Neuronal stem cell (in vitro differentiated cells): ENCODE measurements around the gene CACNA1C.
A peak's percentile ranks its signal among the peaks of the same experiment; 100 is the strongest.

Source experiments
- DNase-seq: peaks from one replicate; pipeline ENCODE4 v3.0.0-alpha.2; 2013; ENCODE audit warnings: low spot score
- H2AFZ ChIP-seq: one replicate; pipeline ENCODE4 v1.6.1; 2013; ENCODE audit warnings: mild to moderate bottlenecking, low read length, inconsistent platforms
- H2AK5ac ChIP-seq: 2 replicates; pipeline ENCODE4 v1.6.1; 2013; ENCODE audit warnings: low read depth, mild to moderate bottlenecking, inconsistent platforms, low read length, moderate library complexity, mixed read lengths
- H2BK120ac ChIP-seq: 2 replicates; pipeline ENCODE4 v1.6.1; 2013; ENCODE audit warnings: low read depth, mild to moderate bottlenecking, inconsistent platforms, low read length, moderate library complexity, mixed read lengths
- H2BK12ac ChIP-seq: one replicate; pipeline ENCODE4 v1.6.1; 2013; ENCODE audit warnings: low read length, inconsistent platforms
- H2BK15ac ChIP-seq: 2 replicates; pipeline ENCODE4 v1.6.1; 2013; ENCODE audit warnings: mild to moderate bottlenecking, low read length, inconsistent platforms, mixed read lengths
- H2BK5ac ChIP-seq: one replicate; pipeline ENCODE4 v1.6.1; 2013; ENCODE audit warnings: inconsistent platforms, mild to moderate bottlenecking, low read length, moderate library complexity
- H3K14ac ChIP-seq: one replicate; pipeline ENCODE4 v1.6.1; 2013; ENCODE audit warnings: low read length, inconsistent platforms
- H3K18ac ChIP-seq: 2 replicates; pipeline ENCODE4 v1.6.1; 2013; ENCODE audit warnings: low read length, inconsistent platforms
- H3K23ac ChIP-seq: 2 replicates; pipeline ENCODE4 v1.6.1; 2013; ENCODE audit warnings: low read depth, mild to moderate bottlenecking, mixed read lengths, low read length, inconsistent platforms; ENCODE audit not compliant: poor library complexity
- H3K27ac ChIP-seq: replicated peaks from 3 replicates; pipeline ENCODE4 v1.5.1; 2013; ENCODE audit warnings: low read length, inconsistent platforms
- H3K27me3 ChIP-seq, 3 experiments: 2 replicates each; pipeline ENCODE4 v1.6.1; 2013; ENCODE audit warnings: low read length in 3 of 3, mild to moderate bottlenecking in 2 of 3, inconsistent platforms in 1 of 3, low read depth in 1 of 3, mixed read lengths in 1 of 3, moderate library complexity in 1 of 3; ENCODE audit not compliant: control insufficient read depth in 3 of 3, insufficient read depth in 3 of 3
- H3K36me3 ChIP-seq, 2 donors: replicated peaks in 1 of 2; 2 replicates each; pipeline ENCODE4 v1.6.1; 2013; ENCODE audit warnings: low read length in 2 of 2; ENCODE audit not compliant: control insufficient read depth in 2 of 2, insufficient read depth in 2 of 2
- H3K4ac ChIP-seq: 2 replicates; pipeline ENCODE4 v1.6.1; 2013; ENCODE audit warnings: inconsistent platforms, mild to moderate bottlenecking, low read length, moderate library complexity
- H3K4me1 ChIP-seq, 2 donors: 1 replicate in 1 of 2; 2 replicates in 1 of 2; pipeline ENCODE4 v1.6.1; 2013; ENCODE audit warnings: low read length in 2 of 2, low read depth in 1 of 2; ENCODE audit not compliant: control insufficient read depth in 2 of 2, insufficient read depth in 1 of 2
- H3K4me2 ChIP-seq: one replicate; pipeline ENCODE4 v1.6.1; 2013; ENCODE audit warnings: mild to moderate bottlenecking, low read length, inconsistent platforms; ENCODE audit not compliant: insufficient read depth, poor library complexity, severe bottlenecking
- H3K4me3 ChIP-seq, 2 donors: 2 replicates each; pipeline ENCODE4 v1.5.1; 2013; ENCODE audit warnings: low read length in 2 of 2, mild to moderate bottlenecking in 2 of 2, inconsistent platforms in 1 of 2, moderate library complexity in 1 of 2
- H3K79me1 ChIP-seq: one replicate; pipeline ENCODE4 v1.6.1; 2013; ENCODE audit warnings: low read depth, mild to moderate bottlenecking, inconsistent platforms, low read length, moderate library complexity
- H3K9ac ChIP-seq: one replicate; pipeline ENCODE4 v1.6.1; 2013; ENCODE audit warnings: mild to moderate bottlenecking, low read depth, low read length, inconsistent platforms; ENCODE audit not compliant: poor library complexity
- H3K9me3 ChIP-seq, 2 donors: replicated peaks in 1 of 2; 2 replicates each; pipeline versions ENCODE3 to v1.6.1; 2013; ENCODE audit warnings: low read length in 2 of 2, mild to moderate bottlenecking in 2 of 2, inconsistent platforms in 1 of 2, low read depth in 1 of 2, mixed read lengths in 1 of 2, moderate library complexity in 1 of 2; ENCODE audit not compliant: control insufficient read depth in 2 of 2, insufficient read depth in 1 of 2
- H4K8ac ChIP-seq: one replicate; pipeline ENCODE4 v1.6.1; 2013; ENCODE audit warnings: low read depth, mild to moderate bottlenecking, inconsistent platforms, low read length, moderate library complexity
- H4K91ac ChIP-seq: one replicate; pipeline ENCODE4 v1.6.1; 2013; ENCODE audit warnings: low read length, low read depth, mild to moderate bottlenecking, inconsistent platforms; ENCODE audit not compliant: poor library complexity
- WGBS, 2 donors: extraction: QIAGEN DNeasy Blood & Tissue Kit; methylation state at CpG; one replicate each; pipeline ENCODE4 v1.1.7; 2013; ENCODE audit warnings: missing lambda C conversion rate in 2 of 2, mixed read lengths in 1 of 2; ENCODE audit not compliant: insufficient read length in 2 of 2, insufficient replicate concordance in 1 of 2; ENCODE audit errors: extremely low coverage in 2 of 2; 5-methylcytosine and 5-hydroxymethylcytosine counted together

Gene CACNA1C

GRCh38 chr12:2372735-2373134, 319.9 kb downstream of the CACNA1C start:
- Histone ChIP-seq H3K4ac (no peak overlapping the region), H4K91ac (peak overlapping the region; percentile 70), H2AFZ (no peak overlapping the region), H3K14ac (no peak overlapping the region), H3K4me3 (no peak overlapping the region), H3K18ac (peak overlapping the region; percentile 44), H3K4me2 (no peak overlapping the region), H3K9me3 (no peaks in the 10 kb centered on the region), H2AK5ac (no peak overlapping the region), H3K9ac (peak overlapping the region; percentile 51), H2BK5ac (peak overlapping the region; percentile 11), H3K4me1 (peaks cover 0 to 21% of the 10 kb centered on the region in 2 donors), H3K27ac (no peak overlapping the region), H3K36me3 (no peaks in the 10 kb centered on the region), H3K23ac (no peak overlapping the region), H3K79me1 (no peaks in the 10 kb centered on the region), H2BK12ac (no peak overlapping the region), H2BK120ac (no peak overlapping the region), H4K8ac (no peak overlapping the region), H2BK15ac (no peak overlapping the region), H3K27me3 (peaks cover 0 to 8% (median 0%) of the 10 kb centered on the region in 3 experiments)
- WGBS, 2 donors = no CpG with 5 or more reads among the region's 12 CpGs
- DNase-seq = no peak

- peak overlapping the region; percentile 27 for H2AK5ac ChIP-seq
- H3K9ac ChIP-seq = no peak overlapping the region
- H3K4me2 ChIP-seq = no peak overlapping the region
- H4K91ac ChIP-seq = no peak overlapping the region
- no peak overlapping the region for H3K4ac ChIP-seq
- DNase-seq = no peak
- no peak overlapping the region for H3K4me3 ChIP-seq
- H3K18ac ChIP-seq = no peak overlapping the region
- no peaks in the 10 kb centered on the region for H3K9me3 ChIP-seq
- H3K4me1 ChIP-seq = peaks cover 0 to 21% of the 10 kb centered on the region in 2 donors
- H2BK5ac ChIP-seq = no peak overlapping the region
- H3K14ac ChIP-seq = no peak overlapping the region
- H2BK120ac ChIP-seq = no peak overlapping the region
- H2BK15ac ChIP-seq = no peak overlapping the region
- no peaks in the 10 kb centered on the region for H3K79me1 ChIP-seq
- H3K27me3 ChIP-seq = peaks cover 0 to 8% (median 0%) of the 10 kb centered on the region in 3 experiments
- no peak overlapping the region for H3K27ac ChIP-seq
- H3K23ac ChIP-seq = no peak overlapping the region
- H2AFZ ChIP-seq = no peak overlapping the region
- H4K8ac ChIP-seq = no peak overlapping the region
- H3K36me3 ChIP-seq = no peaks in the 10 kb centered on the region
- H2BK12ac ChIP-seq = no peak overlapping the region
- no CpG with 5 or more reads among the region's 8 CpGs for WGBS, 2 donors
Measured at GRCh38 chr12:2373307-2373706, 320.5 kb downstream of the CACNA1C start.

- Histone ChIP-seq H3K4me2 (no peak overlapping the region), H4K91ac (no peak overlapping the region), H3K23ac (no peak overlapping the region), H2AK5ac (no peak overlapping the region), H2BK120ac (no peak overlapping the region), H3K9me3 (no peaks in the 10 kb centered on the region), H3K9ac (no peak overlapping the region), H3K27ac (no peak overlapping the region), H2BK15ac (peak overlapping the region; percentile 12), H2BK12ac (no peak overlapping the region), H3K18ac (no peak overlapping the region), H3K4me1 (peaks cover 0 to 21% of the 10 kb centered on the region in 2 donors), H3K4me3 (no peak overlapping the region), H4K8ac (no peak overlapping the region), H2BK5ac (no peak overlapping the region), H3K14ac (no peak overlapping the region), H3K36me3 (no peaks in the 10 kb centered on the region), H3K27me3 (peaks cover 0 to 8% (median 0%) of the 10 kb centered on the region in 3 experiments), H2AFZ (no peak overlapping the region), H3K79me1 (no peaks in the 10 kb centered on the region), H3K4ac (no peak overlapping the region)
- no peak for DNase-seq
- WGBS, 2 donors = no CpG with 5 or more reads among the region's 10 CpGs
Measured at GRCh38 chr12:2374092-2374906, 321.5 kb downstream of the CACNA1C start.

GRCh38 chr12:2375871-2376270, 323.1 kb downstream of the CACNA1C start:
- no peak overlapping the region for H2AK5ac ChIP-seq
- no peak overlapping the region for H2BK120ac ChIP-seq
- no peak overlapping the region for H3K27ac ChIP-seq
- no peak overlapping the region for H2AFZ ChIP-seq
- H3K23ac ChIP-seq = no peak overlapping the region
- no peak overlapping the region for H4K91ac ChIP-seq
- H3K18ac ChIP-seq = no peak overlapping the region
- H2BK12ac ChIP-seq = no peak overlapping the region
- H3K9ac ChIP-seq = no peak overlapping the region
- H2BK5ac ChIP-seq = no peak overlapping the region
- DNase-seq = no peak
- H3K4ac ChIP-seq = no peak overlapping the region
- H3K9me3 ChIP-seq = no peaks in the 10 kb centered on the region
- WGBS, 2 donors = no CpG with 5 or more reads among the region's 3 CpGs
- H3K79me1 ChIP-seq = no peaks in the 10 kb centered on the region
- no peak overlapping the region for H3K4me2 ChIP-seq
- H3K14ac ChIP-seq = no peak overlapping the region
- H3K4me3 ChIP-seq = no peak overlapping the region
- H3K36me3 ChIP-seq = no peaks in the 10 kb centered on the region
- peaks cover 0 to 8% (median 0%) of the 10 kb centered on the region in 3 experiments for H3K27me3 ChIP-seq
- peaks cover 0 to 21% of the 10 kb centered on the region in 2 donors for H3K4me1 ChIP-seq
- H2BK15ac ChIP-seq = no peak overlapping the region
- H4K8ac ChIP-seq = no peak overlapping the region
